ENCODE results near the gene GAS7. TPM values are rescaled to one million over a fixed set of nuclear protein-coding genes. Genes with fewer than 3 reads are reported as not detected.

GAS7 gene
- total and polyA plus RNA-seq, 4 donors = 9.0 to 112 (median 46.1) TPM

DNA sequence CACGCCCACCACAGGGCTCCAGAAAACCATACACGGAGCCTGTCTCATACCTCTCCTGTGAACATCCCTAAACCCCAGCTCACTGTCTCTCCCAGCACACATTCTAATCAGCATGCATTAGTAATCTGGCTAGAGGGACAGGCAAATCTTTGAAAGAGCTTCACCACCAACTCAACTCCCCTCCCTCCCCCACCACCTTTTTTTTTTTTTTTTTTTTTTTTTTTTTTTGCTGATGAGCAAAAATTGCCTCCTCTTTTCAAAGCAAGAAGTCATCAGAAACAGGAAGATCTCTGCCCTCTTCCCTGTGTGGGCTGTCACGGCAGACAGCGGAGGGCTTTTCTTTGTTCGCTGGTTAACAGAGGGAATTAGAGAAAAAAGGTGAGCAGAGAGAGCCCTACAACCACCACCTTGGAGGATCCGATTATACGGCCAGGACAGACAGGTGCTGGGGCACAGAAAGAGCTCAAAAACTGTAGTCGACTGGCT is 19.9 kb downstream of the GAS7 start:
- Histone ChIP-seq H3K9ac (ENCODE audit: insufficient read depth in 1 of 2, low read length in 2 of 2) (no peak overlapping the region), H3K36me3 (ENCODE audit: control insufficient read depth in 4 of 4, insufficient read depth in 4 of 4, low read length in 4 of 4) (peaks cover 0 to 6% (median 2%) of the 10 kb centered on the region in 4 donors), H3K4me1 (ENCODE audit: control insufficient read depth in 5 of 5, insufficient read depth in 5 of 5, low read length in 5 of 5) (peaks cover 0 to 11% (median 1%) of the 10 kb centered on the region in 5 donors), H3K27me3 (ENCODE audit: control insufficient read depth in 3 of 3, insufficient read depth in 3 of 3, low read length in 2 of 3) (no peaks in the 10 kb centered on the region), H3K9me3 (ENCODE audit: control insufficient read depth in 4 of 4, insufficient read depth in 3 of 4, low read length in 3 of 4) (no peaks in the 10 kb centered on the region), H3K4me3 (no peak overlapping the region), H3K27ac (ENCODE audit: low read depth in 1 of 2, low read length in 1 of 2) (no peak overlapping the region)
- WGBS, 2 donors = 46 to 63% methylated on average over 8 of the region's 8 CpGs
- TF ChIP-seq, protein P1, sequence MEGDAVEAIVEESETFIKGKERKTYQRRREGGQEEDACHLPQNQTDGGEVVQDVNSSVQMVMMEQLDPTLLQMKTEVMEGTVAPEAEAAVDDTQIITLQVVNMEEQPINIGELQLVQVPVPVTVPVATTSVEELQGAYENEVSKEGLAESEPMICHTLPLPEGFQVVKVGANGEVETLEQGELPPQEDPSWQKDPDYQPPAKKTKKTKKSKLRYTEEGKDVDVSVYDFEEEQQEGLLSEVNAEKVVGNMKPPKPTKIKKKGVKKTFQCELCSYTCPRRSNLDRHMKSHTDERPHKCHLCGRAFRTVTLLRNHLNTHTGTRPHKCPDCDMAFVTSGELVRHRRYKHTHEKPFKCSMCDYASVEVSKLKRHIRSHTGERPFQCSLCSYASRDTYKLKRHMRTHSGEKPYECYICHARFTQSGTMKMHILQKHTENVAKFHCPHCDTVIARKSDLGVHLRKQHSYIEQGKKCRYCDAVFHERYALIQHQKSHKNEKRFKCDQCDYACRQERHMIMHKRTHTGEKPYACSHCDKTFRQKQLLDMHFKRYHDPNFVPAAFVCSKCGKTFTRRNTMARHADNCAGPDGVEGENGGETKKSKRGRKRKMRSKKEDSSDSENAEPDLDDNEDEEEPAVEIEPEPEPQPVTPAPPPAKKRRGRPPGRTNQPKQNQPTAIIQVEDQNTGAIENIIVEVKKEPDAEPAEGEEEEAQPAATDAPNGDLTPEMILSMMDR (IDR thresholded peaks at IDR 0.05; ENCODE audit: control extremely low read depth, extremely low read depth) = no peak
- ATAC-seq (ENCODE audit: insufficient read depth, low FRiP score) (no peak), DNase-seq (no peak)

DNA sequence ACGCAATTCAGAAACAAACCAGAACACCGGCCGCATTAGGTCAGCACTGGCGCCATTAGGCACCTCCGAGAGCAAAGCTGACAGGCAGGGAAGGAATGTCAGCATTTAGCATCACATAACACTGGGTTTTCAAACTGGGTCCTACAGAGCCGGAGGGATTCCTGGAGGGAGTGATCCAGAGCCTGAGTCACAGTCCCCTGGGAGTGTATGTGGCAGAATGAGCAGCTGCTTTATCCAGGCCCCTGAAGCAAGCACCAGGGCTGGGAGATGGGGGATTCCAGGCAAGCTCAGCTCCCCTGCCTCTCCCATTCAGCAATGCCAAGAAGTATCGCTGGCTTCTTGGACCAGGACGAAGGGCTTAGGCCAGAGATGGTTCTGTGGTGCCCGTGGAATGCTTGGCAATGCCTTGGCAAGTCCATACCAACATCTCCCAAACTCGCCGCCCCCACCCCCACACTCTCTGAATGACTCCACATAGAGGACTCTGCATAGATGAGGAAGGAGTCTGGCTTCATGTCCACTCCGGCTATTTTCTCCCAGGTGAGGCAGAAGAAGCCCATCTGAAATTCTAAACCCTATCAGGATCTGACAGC is 20.4 kb downstream of the GAS7 start:
- ATAC-seq (ENCODE audit: insufficient read depth, low FRiP score) (no peak), DNase-seq (no peak)

DNA sequence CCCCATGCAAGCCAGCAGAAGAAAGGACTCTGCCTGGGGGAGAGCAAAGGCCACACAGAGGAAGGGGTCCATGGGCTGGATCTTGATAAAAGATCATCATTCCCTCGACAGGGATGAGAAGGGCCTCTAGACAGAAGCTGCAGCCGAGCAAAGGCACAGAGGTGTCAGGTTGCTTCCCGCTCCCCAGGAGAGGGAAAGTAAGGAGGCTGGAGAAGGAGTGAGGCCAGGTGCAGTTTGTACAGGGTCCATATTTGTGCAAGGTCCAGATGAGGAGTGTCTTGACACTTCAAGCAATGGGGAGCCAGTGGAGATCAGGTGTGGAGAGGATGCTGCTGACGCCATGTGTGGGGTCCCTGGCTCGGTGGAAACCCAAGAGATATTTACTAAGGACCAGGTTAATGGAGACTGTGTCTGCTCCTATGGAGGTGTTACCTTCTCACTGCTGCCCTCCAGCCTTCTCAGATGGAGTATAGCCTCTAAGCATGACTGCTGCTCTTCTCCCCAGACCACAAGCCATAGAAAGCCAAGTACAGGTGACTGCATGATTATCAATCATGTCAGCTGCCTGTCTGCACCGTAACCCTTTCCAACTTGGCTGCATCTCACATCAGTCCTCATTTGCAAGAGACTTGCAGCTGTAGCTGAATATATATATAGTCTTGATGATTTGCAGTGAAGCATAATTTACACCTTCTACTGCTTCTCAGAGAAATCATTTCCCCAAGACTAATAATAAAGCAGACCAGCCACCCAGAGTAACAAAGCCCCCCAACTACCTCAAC is 21.1 kb downstream of the GAS7 start:
- Histone ChIP-seq H3K27ac (ENCODE audit: low read depth in 1 of 2, low read length in 1 of 2) (no peak overlapping the region), H3K36me3 (ENCODE audit: control insufficient read depth in 4 of 4, insufficient read depth in 4 of 4, low read length in 4 of 4) (peaks cover 0 to 6% (median 3%) of the 10 kb centered on the region in 4 donors), H3K9me3 (ENCODE audit: control insufficient read depth in 4 of 4, insufficient read depth in 3 of 4, low read length in 3 of 4) (peaks cover 0 to 6% (median under 1%) of the 10 kb centered on the region in 4 donors), H3K27me3 (ENCODE audit: control insufficient read depth in 3 of 3, insufficient read depth in 3 of 3, low read length in 2 of 3) (no peaks in the 10 kb centered on the region), H3K9ac (ENCODE audit: insufficient read depth in 1 of 2, low read length in 2 of 2) (no peak overlapping the region), H3K4me1 (ENCODE audit: control insufficient read depth in 5 of 5, insufficient read depth in 5 of 5, low read length in 5 of 5) (peaks cover 0 to 11% (median 0%) of the 10 kb centered on the region in 5 donors), H3K4me3 (no peak overlapping the region)
- WGBS, 2 donors = 63 to 87% methylated on average over 6 of the region's 6 CpGs
- TF ChIP-seq, protein P1 (IDR thresholded peaks at IDR 0.05; ENCODE audit: control extremely low read depth, extremely low read depth) = no peak
- ATAC-seq (ENCODE audit: insufficient read depth, low FRiP score) (no peak), DNase-seq (no peak)

More for the DNA sequence above, 20.4 kb downstream of the GAS7 start:
- Histone ChIP-seq H3K27me3 (ENCODE audit: control insufficient read depth in 3 of 3, insufficient read depth in 3 of 3, low read length in 2 of 3) (no peaks in the 10 kb centered on the region), H3K9ac (ENCODE audit: insufficient read depth in 1 of 2, low read length in 2 of 2) (no peak overlapping the region), H3K4me1 (ENCODE audit: control insufficient read depth in 5 of 5, insufficient read depth in 5 of 5, low read length in 5 of 5) (peaks cover 0 to 11% (median 1%) of the 10 kb centered on the region in 5 donors), H3K27ac (ENCODE audit: low read depth in 1 of 2, low read length in 1 of 2) (no peak overlapping the region), H3K4me3 (no peak overlapping the region), H3K9me3 (ENCODE audit: control insufficient read depth in 4 of 4, insufficient read depth in 3 of 4, low read length in 3 of 4) (peaks cover 0 to 2% (median under 1%) of the 10 kb centered on the region in 4 donors), H3K36me3 (ENCODE audit: control insufficient read depth in 4 of 4, insufficient read depth in 4 of 4, low read length in 4 of 4) (peaks cover 0 to 6% (median 2%) of the 10 kb centered on the region in 4 donors)
- 68 to 88% methylated on average over 12 of the region's 12 CpGs for WGBS, 2 donors
- TF ChIP-seq, protein P1 (IDR thresholded peaks at IDR 0.05; ENCODE audit: control extremely low read depth, extremely low read depth) = no peak
